K562 treated with DMSO at 1 percent for 12 hours (cell line): ENCODE measurements around the gene ZNF18. TPM values are rescaled to one million over a fixed set of nuclear protein-coding genes. Genes with fewer than 3 reads are reported as not detected.

ENCODE experiments used
- total RNA-seq: library from RNA; unstranded; fragments of 300-600 nt; gene quantifications from 2 replicates; pipeline ENCODE4 v1.2.3, GENCODE V29; 2022; ENCODE audit not compliant: insufficient read depth

The ZNF18 gene, protein sequence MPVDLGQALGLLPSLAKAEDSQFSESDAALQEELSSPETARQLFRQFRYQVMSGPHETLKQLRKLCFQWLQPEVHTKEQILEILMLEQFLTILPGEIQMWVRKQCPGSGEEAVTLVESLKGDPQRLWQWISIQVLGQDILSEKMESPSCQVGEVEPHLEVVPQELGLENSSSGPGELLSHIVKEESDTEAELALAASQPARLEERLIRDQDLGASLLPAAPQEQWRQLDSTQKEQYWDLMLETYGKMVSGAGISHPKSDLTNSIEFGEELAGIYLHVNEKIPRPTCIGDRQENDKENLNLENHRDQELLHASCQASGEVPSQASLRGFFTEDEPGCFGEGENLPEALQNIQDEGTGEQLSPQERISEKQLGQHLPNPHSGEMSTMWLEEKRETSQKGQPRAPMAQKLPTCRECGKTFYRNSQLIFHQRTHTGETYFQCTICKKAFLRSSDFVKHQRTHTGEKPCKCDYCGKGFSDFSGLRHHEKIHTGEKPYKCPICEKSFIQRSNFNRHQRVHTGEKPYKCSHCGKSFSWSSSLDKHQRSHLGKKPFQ
- 1.8 and 2.7 TPM in 2 replicates for total RNA-seq

DNA sequence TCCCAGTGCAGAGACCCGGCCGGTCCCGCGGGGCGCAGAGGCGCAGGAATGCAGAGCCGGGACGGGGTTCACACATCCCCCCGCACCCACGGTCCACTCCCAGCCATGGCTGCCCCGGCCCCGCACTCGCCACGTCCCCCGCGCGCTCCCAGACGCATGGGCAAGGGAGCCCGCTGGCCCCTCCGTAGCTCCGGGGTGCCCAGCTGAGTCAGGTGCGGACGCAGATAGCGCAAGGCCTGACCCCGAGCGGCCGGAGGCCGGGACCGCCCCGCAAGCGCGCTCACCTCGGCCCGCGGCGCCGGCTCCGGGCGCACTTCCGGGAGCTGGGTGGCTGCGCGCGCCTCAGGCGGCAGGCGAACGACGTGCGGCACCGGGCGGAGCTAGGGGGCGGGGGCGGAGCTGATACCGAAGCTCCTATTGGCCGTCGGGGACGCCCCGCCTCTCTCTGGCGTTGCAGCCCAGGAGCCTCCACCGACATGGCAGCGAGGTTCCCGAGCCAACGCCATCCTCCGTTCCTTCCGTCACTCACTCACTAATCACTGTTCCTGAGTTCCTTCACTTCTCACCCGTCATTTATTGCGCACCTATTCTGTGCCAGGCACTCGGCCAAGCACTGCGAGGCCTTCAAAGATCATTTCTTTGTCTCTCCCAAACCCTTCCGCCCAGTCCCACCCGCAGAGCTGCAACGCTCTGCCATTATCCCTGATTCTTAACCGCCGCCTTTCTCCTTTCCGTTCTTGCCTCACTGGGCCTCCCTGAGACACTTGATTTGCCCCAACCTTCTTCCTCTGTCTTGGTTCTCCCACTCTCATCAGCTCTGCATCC lies at the start of gene ZNF18:
TSS of gene ZNF18 (minus strand) at position 329 of the 825 bp plus-strand sequence. CDS start 4,646 bp downstream, outside the sequence.

DNA sequence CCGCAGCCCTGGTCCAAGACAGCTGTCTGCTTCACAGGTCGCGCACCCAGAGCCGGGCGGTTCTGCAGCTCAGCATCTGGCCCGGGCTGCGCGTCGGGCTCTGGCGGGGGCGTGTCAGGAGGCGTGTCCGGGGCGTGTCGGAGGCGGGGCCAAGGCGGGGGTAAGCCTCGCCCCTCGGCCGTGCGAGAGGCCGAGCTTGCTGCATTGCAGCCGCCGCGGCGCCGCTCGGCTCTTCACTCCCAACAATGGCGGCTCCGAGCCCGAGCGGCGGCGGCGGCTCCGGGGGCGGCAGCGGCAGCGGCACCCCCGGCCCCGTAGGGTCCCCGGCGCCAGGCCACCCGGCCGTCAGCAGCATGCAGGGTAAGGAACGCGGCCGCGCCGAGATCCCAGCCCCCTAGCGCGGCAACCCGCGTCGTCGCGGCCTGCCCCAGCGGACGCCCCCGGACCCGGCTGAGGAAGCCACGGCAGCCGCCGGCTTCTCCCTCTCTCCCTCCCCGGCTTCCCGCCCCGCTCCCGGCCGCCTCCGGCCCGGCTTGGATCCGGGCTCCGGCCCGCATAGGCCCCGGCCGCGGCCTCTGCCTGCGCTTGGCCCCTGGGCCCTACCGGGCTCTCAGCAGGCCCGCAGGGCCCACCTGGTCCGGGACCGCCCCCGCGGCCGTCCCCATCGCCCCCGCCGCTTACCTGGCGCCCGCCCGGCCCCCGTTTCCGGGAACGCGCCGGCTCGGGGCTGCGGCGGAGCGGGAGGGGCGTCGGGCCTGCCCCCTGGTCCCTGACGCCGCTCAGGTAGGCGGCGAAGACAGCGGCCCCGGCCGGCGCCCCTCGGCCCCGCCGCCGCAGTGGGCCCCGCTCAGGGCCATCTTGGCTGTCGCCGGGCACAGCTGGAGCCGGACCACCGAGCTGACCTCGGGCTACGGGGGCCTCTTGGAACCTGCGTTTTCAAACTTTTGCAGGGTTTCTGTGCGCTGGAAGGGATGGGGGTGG lies 23.7 kb upstream of the ZNF18 start, which contains the start of gene MAP2K4:
TSS of gene MAP2K4 (plus strand) at position 236 of the 981 bp plus-strand sequence. CDS start at position 246, 10 bp downstream.

Other genes with a start within 250 kb of the ZNF18 start
- gene MAP2K4, start 23.4 kb upstream of the ZNF18 start, total RNA-seq = 5.5 and 12.2 TPM in 2 replicates